Glutamatergic neuron (in vitro differentiated cells): ENCODE data around the gene RGR. TPM values are rescaled to one million over a fixed set of nuclear protein-coding genes. Genes with fewer than 3 reads are reported as not detected.

Source experiments
- DNase-seq: peaks from one replicate; pipeline ENCODE4 v3.0.0; 2022
- H3K27ac Mint-ChIP-seq: one replicate; pipeline ENCODE4 v1.8.0; 2020; ENCODE audit warnings: mild to moderate bottlenecking, mixed read lengths, inconsistent platforms; ENCODE audit not compliant: unreplicated experiment
- H3K27me3 Mint-ChIP-seq: one replicate; pipeline ENCODE4 v1.8.0; 2020; ENCODE audit warnings: mild to moderate bottlenecking, moderate library complexity, mixed read lengths, inconsistent platforms; ENCODE audit not compliant: unreplicated experiment
- H3K36me3 Mint-ChIP-seq: one replicate; pipeline ENCODE4 v1.8.0; 2020; ENCODE audit warnings: mild to moderate bottlenecking, mixed read lengths, inconsistent platforms; ENCODE audit not compliant: unreplicated experiment
- H3K4me1 Mint-ChIP-seq: one replicate; pipeline ENCODE4 v1.8.0; 2020; ENCODE audit warnings: mild to moderate bottlenecking, low read depth, mixed read lengths, inconsistent platforms; ENCODE audit not compliant: unreplicated experiment
- H3K4me3 Mint-ChIP-seq: one replicate; pipeline ENCODE4 v1.8.0; 2020; ENCODE audit warnings: mild to moderate bottlenecking, mixed read lengths, inconsistent platforms; ENCODE audit not compliant: unreplicated experiment
- H3K9me3 Mint-ChIP-seq: one replicate; pipeline ENCODE4 v1.8.0; 2020; ENCODE audit warnings: mild to moderate bottlenecking, moderate library complexity, mixed read lengths, inconsistent platforms; ENCODE audit not compliant: unreplicated experiment
- total RNA-seq: library from RNA; stranded (reverse); fragmentation: NEBNext Ultra II Directional; extraction: Animal tissue kit (Norgen Biotek cat#: 25700); gene quantifications from one replicate; pipeline ENCODE4 v1.2.1, GENCODE V29; 2021; ENCODE audit not compliant: unreplicated experiment
- TF ChIP-seq, protein P1 (sequence below): fragments of 200-600 bp; sonication (generic); IDR thresholded peaks from one replicate; pipeline ENCODE4 v1.5.0; 2021; ENCODE audit not compliant: partially characterized antibody, unreplicated experiment

RGR gene
- total RNA-seq, 1 donor from 2014 or later, result not detected

DNA sequence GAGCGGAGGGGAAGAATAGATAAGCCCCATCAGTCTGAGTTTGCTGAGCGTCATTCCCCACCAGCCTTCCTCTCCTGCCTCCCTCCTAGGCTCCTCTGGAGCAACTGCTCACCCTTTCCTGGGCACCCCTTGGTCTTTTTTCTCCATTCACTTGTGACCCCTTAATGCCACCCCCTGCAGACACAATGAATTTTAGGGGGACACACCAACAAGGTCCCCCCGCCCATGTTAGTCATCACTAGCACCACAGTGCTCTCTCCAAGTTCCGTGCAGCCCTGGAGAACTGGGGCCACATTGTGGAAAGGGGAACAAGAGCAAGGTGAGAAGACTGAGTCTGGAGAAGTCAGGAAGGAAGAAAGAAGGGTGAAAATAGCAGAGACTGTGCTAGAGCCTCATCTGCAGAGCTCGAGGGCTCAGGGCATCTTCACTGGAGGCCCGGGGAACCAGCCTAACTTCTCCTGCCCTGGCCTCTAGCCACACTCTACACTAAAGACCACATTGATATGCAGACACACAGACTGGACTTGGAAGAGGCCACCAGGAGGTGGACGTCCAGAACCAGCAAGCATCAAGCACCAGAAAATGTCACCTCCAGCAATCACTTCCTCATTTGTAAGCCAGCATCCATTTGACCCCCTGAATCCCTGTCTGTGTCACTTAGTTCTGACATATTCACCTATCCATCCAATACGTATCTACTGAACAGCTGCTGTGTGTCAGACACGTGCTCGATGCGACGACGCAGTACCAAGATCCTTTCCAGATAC lies 17.5 kb downstream of the RGR start:
- Mint-ChIP-seq H3K4me1 (peaks cover 5% of the 10 kb centered on the region), H3K9me3 (no peaks in the 10 kb centered on the region), H3K36me3 (no peaks in the 10 kb centered on the region), H3K27ac (no peak overlapping the region), H3K4me3 (no peak overlapping the region), H3K27me3 (peaks cover 3% of the 10 kb centered on the region)
- DNase-seq, result no peak
- TF ChIP-seq, protein P1, sequence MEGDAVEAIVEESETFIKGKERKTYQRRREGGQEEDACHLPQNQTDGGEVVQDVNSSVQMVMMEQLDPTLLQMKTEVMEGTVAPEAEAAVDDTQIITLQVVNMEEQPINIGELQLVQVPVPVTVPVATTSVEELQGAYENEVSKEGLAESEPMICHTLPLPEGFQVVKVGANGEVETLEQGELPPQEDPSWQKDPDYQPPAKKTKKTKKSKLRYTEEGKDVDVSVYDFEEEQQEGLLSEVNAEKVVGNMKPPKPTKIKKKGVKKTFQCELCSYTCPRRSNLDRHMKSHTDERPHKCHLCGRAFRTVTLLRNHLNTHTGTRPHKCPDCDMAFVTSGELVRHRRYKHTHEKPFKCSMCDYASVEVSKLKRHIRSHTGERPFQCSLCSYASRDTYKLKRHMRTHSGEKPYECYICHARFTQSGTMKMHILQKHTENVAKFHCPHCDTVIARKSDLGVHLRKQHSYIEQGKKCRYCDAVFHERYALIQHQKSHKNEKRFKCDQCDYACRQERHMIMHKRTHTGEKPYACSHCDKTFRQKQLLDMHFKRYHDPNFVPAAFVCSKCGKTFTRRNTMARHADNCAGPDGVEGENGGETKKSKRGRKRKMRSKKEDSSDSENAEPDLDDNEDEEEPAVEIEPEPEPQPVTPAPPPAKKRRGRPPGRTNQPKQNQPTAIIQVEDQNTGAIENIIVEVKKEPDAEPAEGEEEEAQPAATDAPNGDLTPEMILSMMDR, result no peak

DNA sequence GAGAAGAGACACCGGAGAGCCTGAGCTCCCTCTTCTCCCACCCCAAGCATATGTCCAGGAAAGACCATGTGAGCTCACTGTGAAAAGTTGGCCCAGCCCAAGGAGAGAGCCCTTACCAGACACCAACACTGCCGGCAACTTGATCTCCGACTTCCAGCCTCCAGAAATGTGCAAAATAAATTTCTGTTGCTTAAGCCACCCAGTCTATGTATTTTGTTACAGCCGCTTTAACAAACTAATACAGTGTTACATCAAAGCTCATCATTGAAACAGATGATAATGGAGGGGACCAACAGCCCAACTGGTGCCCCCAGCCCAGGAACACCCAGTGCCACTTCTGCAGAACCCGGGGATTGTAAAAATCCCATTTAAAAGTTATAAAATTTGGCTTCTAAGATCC lies 18.9 kb downstream of the RGR start:
- H3K4me1 Mint-ChIP-seq, result peaks cover 5% of the 10 kb centered on the region

DNA sequence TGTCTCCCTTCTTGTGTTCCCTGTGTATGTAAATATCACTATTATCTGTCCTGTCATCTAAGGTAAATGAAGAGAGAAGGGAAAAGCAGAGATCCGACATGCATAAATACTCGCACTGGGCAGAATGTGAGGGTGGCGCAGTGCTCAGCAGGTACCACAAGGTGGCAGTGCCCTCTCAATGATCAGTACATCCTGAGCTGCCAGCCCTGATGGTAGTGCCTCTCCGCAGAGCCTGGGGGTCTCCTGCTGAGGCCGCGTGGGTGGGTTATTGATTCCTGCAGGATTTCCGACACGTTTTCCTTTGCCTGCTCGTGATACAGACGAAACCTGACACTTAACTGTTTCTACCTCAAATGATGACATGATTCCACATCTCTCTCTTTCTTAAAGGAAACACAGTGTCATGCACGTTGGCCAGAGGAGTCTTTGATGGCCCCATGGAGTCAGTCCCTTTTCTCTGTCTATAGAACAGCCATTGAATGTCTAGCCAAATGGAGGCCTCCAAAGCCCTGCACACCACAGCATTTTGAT lies 19.8 kb downstream of the RGR start:
- Mint-ChIP-seq H3K9me3 (no peaks in the 10 kb centered on the region), H3K27ac (no peak overlapping the region), H3K36me3 (no peaks in the 10 kb centered on the region), H3K27me3 (peaks cover 3% of the 10 kb centered on the region), H3K4me3 (no peak overlapping the region), H3K4me1 (peaks cover 5% of the 10 kb centered on the region)
- TF ChIP-seq, protein P1, result peak; percentile 86
- DNase-seq, result peak; percentile 87

More for the DNA sequence above, 18.9 kb downstream of the RGR start:
- Mint-ChIP-seq H3K4me3 (no peak overlapping the region), H3K9me3 (no peaks in the 10 kb centered on the region), H3K36me3 (no peaks in the 10 kb centered on the region), H3K27ac (no peak overlapping the region), H3K27me3 (peaks cover 3% of the 10 kb centered on the region)
- TF ChIP-seq, protein P1, result no peak
- no peak for DNase-seq

DNA sequence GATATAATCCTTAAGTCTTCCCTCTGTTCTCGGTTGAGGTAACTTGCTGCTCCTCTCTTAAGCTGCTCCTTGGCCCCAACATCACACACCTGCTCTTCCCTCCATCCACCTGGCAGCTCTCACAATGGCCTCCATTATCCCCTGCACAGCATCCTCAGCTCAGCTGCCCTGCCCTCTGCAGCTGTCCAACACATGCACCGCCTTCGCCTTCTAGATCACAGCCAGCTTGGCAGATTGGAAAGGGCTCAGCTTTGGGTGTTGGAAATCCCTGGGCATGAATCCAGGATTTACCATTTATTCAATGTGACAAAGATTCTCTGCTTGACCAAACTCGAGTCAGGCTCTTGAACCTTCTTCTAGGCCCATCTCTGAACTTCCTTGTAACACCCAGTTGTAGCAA lies 20.6 kb downstream of the RGR start:
- peaks cover 5% of the 10 kb centered on the region for H3K4me1 Mint-ChIP-seq
- no peak overlapping the region for H3K27ac Mint-ChIP-seq
- H3K4me3 Mint-ChIP-seq, result no peak overlapping the region
- peaks cover 3% of the 10 kb centered on the region for H3K27me3 Mint-ChIP-seq
- TF ChIP-seq, protein P1, result no peak
- no peaks in the 10 kb centered on the region for H3K36me3 Mint-ChIP-seq
- no peaks in the 10 kb centered on the region for H3K9me3 Mint-ChIP-seq
- DNase-seq, result no peak

DNA sequence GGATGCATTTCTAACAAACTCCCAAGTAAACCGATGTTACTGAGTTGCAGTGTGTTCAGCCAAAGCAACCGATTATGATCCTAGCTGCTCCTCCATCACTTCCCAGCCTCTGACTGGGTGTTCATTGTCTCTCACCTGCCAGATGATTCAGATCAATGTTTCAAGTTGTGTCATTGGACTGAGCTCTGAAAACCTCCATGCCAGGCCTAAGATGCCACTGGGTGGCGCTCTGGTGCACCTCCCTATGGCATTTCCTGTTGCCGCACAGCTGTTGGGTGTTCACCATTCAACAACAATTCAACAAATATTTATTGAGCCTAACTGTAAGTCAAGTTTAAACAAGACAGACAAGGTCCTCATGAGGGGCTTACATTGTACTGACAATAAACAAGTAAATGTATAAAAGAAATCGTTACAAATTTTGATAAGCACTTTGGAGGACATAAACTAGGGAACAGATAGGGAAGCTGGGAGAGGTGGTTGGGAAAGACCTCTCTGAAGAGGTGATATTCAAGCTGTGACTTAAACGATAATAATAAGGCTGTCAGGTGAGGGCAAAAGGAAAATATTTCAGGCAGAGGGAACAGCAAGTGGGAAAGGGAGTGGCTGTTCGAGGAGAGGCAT lies 22.8 kb downstream of the RGR start:
- H3K27ac Mint-ChIP-seq, result no peak overlapping the region
- TF ChIP-seq, protein P1, result peak; percentile 66
- peaks cover 5% of the 10 kb centered on the region for H3K4me1 Mint-ChIP-seq
- H3K27me3 Mint-ChIP-seq, result no peaks in the 10 kb centered on the region
- no peak overlapping the region for H3K4me3 Mint-ChIP-seq
- H3K9me3 Mint-ChIP-seq, result no peaks in the 10 kb centered on the region
- peak; percentile 76 for DNase-seq
- H3K36me3 Mint-ChIP-seq, result no peaks in the 10 kb centered on the region
